ENCODE data around the gene NR3C1. TPM values are rescaled to one million over a fixed set of nuclear protein-coding genes. Genes with fewer than 3 reads are reported as not detected.
A peak's percentile ranks its signal among the peaks of the same experiment; 100 is the strongest.
"Not testable (repeated sequence)": the region's sequence is repeated elsewhere in the genome, so short reads cannot be mapped to it uniquely, and the experiment has no call there.

Gene NR3C1
- total and polyA plus RNA-seq, 7 experiments from 2014 or later: 68.0 to 140 (median 100.0) TPM

- intact Hi-C loops (cut with micrococcal nuclease): no loop called here
- CTCF ChIA-PET: no interaction called here
- Histone ChIP-seq H3K4me3 (ENCODE audit: low read length) (no peak overlapping the region), H3K27ac (ENCODE audit: low read depth, low read length) (no peak overlapping the region), H3K27me3 (ENCODE audit: control insufficient read depth in 2 of 2, insufficient read depth in 2 of 2, low read length in 2 of 2) (no peaks in the 10 kb centered on the region), H3K36me3 (ENCODE audit: control insufficient read depth in 2 of 3, insufficient read depth in 3 of 3, low read length in 3 of 3) (peaks cover 0 to 3% (median 0%) of the 10 kb centered on the region in 3 experiments), H3K9me3 (ENCODE audit: control insufficient read depth in 2 of 3, low read length in 3 of 3) (no peaks in the 10 kb centered on the region), H3K4me1 (ENCODE audit: control insufficient read depth in 2 of 2, insufficient read depth in 2 of 2, low read length in 2 of 2) (peaks cover 0 to 4% of the 10 kb centered on the region in 2 donors)
- Mint-ChIP-seq H3K27ac (no peak overlapping the region), H3K4me1 (peaks cover 16 to 66% (median 46%) of the 10 kb centered on the region in 7 donors), H3K36me3 (peaks cover 8 to 59% (median 39%) of the 10 kb centered on the region in 5 donors), H3K4me3 (no peak overlapping the region), H3K9me3 (peaks cover 0 to 16% (median 4%) of the 10 kb centered on the region in 11 donors), H3K27me3 (no peaks in the 10 kb centered on the region)
- no peak for ATAC-seq
- POLR2A ChIA-PET: interaction anchor here (0.6 kb wide), 1 partner anchor 10 kb away, joined by 3 read pairs; no protein-coding TSS in a partner anchor
- no peak for DNase-seq
Measured at GRCh38 chr5:143331956-143332355, 71.5 kb downstream of the NR3C1 start.

DNA sequence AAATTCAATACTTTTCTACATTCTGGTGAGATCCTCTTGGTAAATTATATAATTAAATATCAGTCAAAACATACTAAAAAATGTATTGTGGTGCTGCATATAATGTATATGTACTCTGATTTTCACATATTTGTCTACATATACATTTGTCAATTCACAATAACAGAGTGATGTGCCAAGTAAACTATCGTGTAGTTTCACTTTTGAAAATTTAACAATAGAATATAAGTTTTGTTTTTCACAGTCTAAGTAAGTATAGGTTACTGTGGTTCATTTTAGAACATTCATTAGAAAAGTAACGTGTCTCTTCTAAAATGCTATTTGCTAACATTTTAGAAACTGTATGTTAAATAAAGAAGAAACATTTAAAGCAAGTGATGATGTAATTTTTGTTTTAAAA, 73.6 kb downstream of the NR3C1 start:
- H3K4me1 ChIP-seq (ENCODE audit: control insufficient read depth in 2 of 2, insufficient read depth in 2 of 2, low read length in 2 of 2): peaks cover 5% of the 10 kb centered on the region in 2 donors
- Mint-ChIP-seq H3K27ac (no peak overlapping the region), H3K9me3 (peaks cover 0 to 18% (median 4%) of the 10 kb centered on the region in 11 donors), H3K4me1 (peaks cover 18 to 68% (median 48%) of the 10 kb centered on the region in 7 donors), H3K36me3 (peaks cover 10 to 58% (median 35%) of the 10 kb centered on the region in 5 donors), H3K4me3 (no peak overlapping the region), H3K27me3 (no peaks in the 10 kb centered on the region)
- H3K36me3 ChIP-seq (ENCODE audit: control insufficient read depth in 2 of 3, insufficient read depth in 3 of 3, low read length in 3 of 3): peaks cover 0 to 3% (median 0%) of the 10 kb centered on the region in 3 experiments
- intact Hi-C loops (cut with micrococcal nuclease): loop anchor here in 1 of 2 donors (2.0 kb wide), 1 partner anchor 23 kb away; no protein-coding TSS in a partner anchor
- no peak overlapping the region for H3K4me3 ChIP-seq (ENCODE audit: low read length)
- ChIA-PET CTCF (no interaction called here), POLR2A (no interaction called here)
- H3K27me3 ChIP-seq (ENCODE audit: control insufficient read depth in 2 of 2, insufficient read depth in 2 of 2, low read length in 2 of 2): no peaks in the 10 kb centered on the region
- no peak for ATAC-seq
- H3K27ac ChIP-seq (ENCODE audit: low read depth, low read length): no peak overlapping the region
- DNase-seq: no peak
- no peaks in the 10 kb centered on the region for H3K9me3 ChIP-seq (ENCODE audit: control insufficient read depth in 2 of 3, low read length in 3 of 3)

- Mint-ChIP-seq H3K27ac (peak overlapping the region in 1 of 9 donors; percentile 63), H3K4me3 (peak overlapping the region in 3 of 10 donors; percentile 35 to 60 (median 41)), H3K27me3 (no peaks in the 10 kb centered on the region), H3K4me1 (peaks cover 29 to 71% (median 55%) of the 10 kb centered on the region in 7 donors), H3K9me3 (peaks cover 0 to 18% (median 4%) of the 10 kb centered on the region in 11 donors), H3K36me3 (peaks cover 14 to 55% (median 27%) of the 10 kb centered on the region in 5 donors)
- Histone ChIP-seq H3K27ac (ENCODE audit: low read depth, low read length) (no peak overlapping the region), H3K4me3 (ENCODE audit: low read length) (no peak overlapping the region), H3K4me1 (ENCODE audit: control insufficient read depth in 2 of 2, insufficient read depth in 2 of 2, low read length in 2 of 2) (peaks cover 5% of the 10 kb centered on the region in 2 donors), H3K9me3 (ENCODE audit: control insufficient read depth in 2 of 3, low read length in 3 of 3) (no peaks in the 10 kb centered on the region), H3K36me3 (ENCODE audit: control insufficient read depth in 2 of 3, insufficient read depth in 3 of 3, low read length in 3 of 3) (peaks cover 0 to 3% (median 0%) of the 10 kb centered on the region in 3 experiments), H3K27me3 (ENCODE audit: control insufficient read depth in 2 of 2, insufficient read depth in 2 of 2, low read length in 2 of 2) (no peaks in the 10 kb centered on the region)
- intact Hi-C loops (cut with micrococcal nuclease): loop anchor here in 1 of 2 donors (2.0 kb wide), 1 partner anchor 24 kb away; no protein-coding TSS in a partner anchor
- no peak for ATAC-seq
- ChIA-PET CTCF (no interaction called here), POLR2A (no interaction called here)
- DNase-seq: no peak
Measured at GRCh38 chr5:143328589-143329220, 74.8 kb downstream of the NR3C1 start.

GRCh38 chr5:143325086-143325485, 78.4 kb downstream of the NR3C1 start:
- H3K36me3 Mint-ChIP-seq: peaks cover 14 to 57% (median 21%) of the 10 kb centered on the region in 5 donors
- H3K4me1 ChIP-seq (ENCODE audit: control insufficient read depth in 2 of 2, insufficient read depth in 2 of 2, low read length in 2 of 2): peaks cover 12 to 15% of the 10 kb centered on the region in 2 donors
- H3K27me3 Mint-ChIP-seq; H3K9me3 ChIP-seq (ENCODE audit: control insufficient read depth in 2 of 3, low read length in 3 of 3); intact Hi-C loops (cut with micrococcal nuclease); CTCF ChIA-PET; H3K27ac ChIP-seq (ENCODE audit: low read depth, low read length); ATAC-seq; H3K4me3 ChIP-seq (ENCODE audit: low read length); POLR2A ChIA-PET; H3K27me3 ChIP-seq (ENCODE audit: control insufficient read depth in 2 of 2, insufficient read depth in 2 of 2, low read length in 2 of 2); H3K36me3 ChIP-seq (ENCODE audit: control insufficient read depth in 2 of 3, insufficient read depth in 3 of 3, low read length in 3 of 3); DNase-seq: not testable (repeated sequence)
- H3K4me1 Mint-ChIP-seq: peaks cover 44 to 91% (median 77%) of the 10 kb centered on the region in 7 donors
- H3K4me3 Mint-ChIP-seq: peak overlapping the region in 1 of 10 donors; percentile 22
- peaks cover 0 to 12% (median 4%) of the 10 kb centered on the region in 11 donors for H3K9me3 Mint-ChIP-seq
- H3K27ac Mint-ChIP-seq: peak overlapping the region in 1 of 9 donors; percentile 7

DNA sequence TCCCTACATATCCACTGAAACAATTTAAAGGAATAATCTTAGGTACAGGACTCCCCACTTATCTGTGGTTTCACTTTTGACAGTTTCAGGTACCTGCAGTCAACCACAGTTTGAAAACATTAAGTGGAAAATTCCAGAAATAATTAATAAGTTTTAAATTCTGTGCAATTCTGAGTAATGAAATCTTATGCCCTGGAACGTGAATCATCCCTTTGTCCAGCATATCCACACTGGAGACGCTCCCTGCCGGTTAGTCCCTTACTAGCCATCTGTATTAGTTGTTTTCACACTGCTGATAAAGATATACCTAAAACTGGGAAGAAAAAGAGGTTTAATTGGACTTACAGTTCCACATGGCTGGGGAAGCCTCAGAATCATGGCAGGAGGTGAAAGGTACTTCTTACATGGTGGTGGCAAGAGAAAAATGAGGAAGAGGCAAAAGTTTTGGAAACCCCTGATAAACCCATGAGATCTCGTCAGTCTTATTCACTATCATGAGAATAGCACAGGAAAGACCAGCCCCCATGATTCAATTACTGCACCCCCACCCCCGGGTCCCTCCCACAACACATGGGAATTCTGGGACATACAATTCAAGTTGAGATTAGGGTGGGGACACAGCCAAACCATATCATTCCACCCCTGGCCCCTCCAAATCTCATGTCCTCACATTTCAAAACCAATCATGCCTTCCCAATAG, 80.4 kb downstream of the NR3C1 start:
- POLR2A ChIA-PET; ATAC-seq; H3K27ac ChIP-seq (ENCODE audit: low read depth, low read length); H3K36me3 ChIP-seq (ENCODE audit: control insufficient read depth in 2 of 3, insufficient read depth in 3 of 3, low read length in 3 of 3); DNase-seq; H3K4me3 ChIP-seq (ENCODE audit: low read length); CTCF ChIA-PET; H3K27me3 Mint-ChIP-seq; H3K27me3 ChIP-seq (ENCODE audit: control insufficient read depth in 2 of 2, insufficient read depth in 2 of 2, low read length in 2 of 2); H3K9me3 Mint-ChIP-seq; H3K9me3 ChIP-seq (ENCODE audit: control insufficient read depth in 2 of 3, low read length in 3 of 3); intact Hi-C loops (cut with micrococcal nuclease): not testable (repeated sequence)
- Mint-ChIP-seq H3K36me3 (peaks cover 6 to 47% (median 10%) of the 10 kb centered on the region in 5 donors), H3K4me3 (peak overlapping the region in 2 of 10 donors; percentile 25 to 26), H3K27ac (peak overlapping the region in 4 of 9 donors; percentile 4 to 90 (median 50)), H3K4me1 (peaks cover 41 to 92% (median 68%) of the 10 kb centered on the region in 7 donors)
- H3K4me1 ChIP-seq (ENCODE audit: control insufficient read depth in 2 of 2, insufficient read depth in 2 of 2, low read length in 2 of 2): peaks cover 12 to 15% of the 10 kb centered on the region in 2 donors

DNA sequence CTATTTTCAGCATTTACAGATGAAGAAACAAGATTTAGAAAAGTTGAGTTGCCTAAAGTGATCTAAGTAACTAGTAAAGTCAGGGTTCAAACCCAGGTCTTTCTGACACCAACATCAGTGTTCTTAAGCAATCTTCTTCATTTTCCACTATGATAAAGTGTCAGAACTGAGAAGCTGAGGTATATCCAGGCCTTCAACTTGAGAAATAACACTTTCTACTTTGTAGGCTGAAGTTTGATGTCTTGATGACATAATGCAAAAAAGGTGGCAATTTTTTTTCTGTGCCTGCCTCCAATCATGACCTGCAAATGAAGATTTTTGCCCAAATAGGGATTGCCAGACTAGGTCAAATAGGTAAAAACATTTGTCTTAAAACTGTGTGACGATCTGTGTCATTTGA, 81.3 kb downstream of the NR3C1 start:
- CTCF ChIA-PET: no interaction called here
- intact Hi-C loops (cut with micrococcal nuclease): no loop called here
- POLR2A ChIA-PET: no interaction called here
- peaks cover 12 to 14% of the 10 kb centered on the region in 2 donors for H3K4me1 ChIP-seq (ENCODE audit: control insufficient read depth in 2 of 2, insufficient read depth in 2 of 2, low read length in 2 of 2)
- H3K27ac ChIP-seq (ENCODE audit: low read depth, low read length): no peak overlapping the region
- H3K27me3 Mint-ChIP-seq: no peaks in the 10 kb centered on the region
- peaks cover 0 to 5% (median 0%) of the 10 kb centered on the region in 3 experiments for H3K36me3 ChIP-seq (ENCODE audit: control insufficient read depth in 2 of 3, insufficient read depth in 3 of 3, low read length in 3 of 3)
- ATAC-seq (no peak), DNase-seq (no peak)
- H3K4me1 Mint-ChIP-seq: peaks cover 41 to 88% (median 66%) of the 10 kb centered on the region in 7 donors
- no peak overlapping the region for H3K4me3 Mint-ChIP-seq
- peak overlapping the region in 1 of 9 donors; percentile 6 for H3K27ac Mint-ChIP-seq
- H3K27me3 ChIP-seq (ENCODE audit: control insufficient read depth in 2 of 2, insufficient read depth in 2 of 2, low read length in 2 of 2): no peaks in the 10 kb centered on the region
- peaks cover 0 to 2% (median 0%) of the 10 kb centered on the region in 11 donors for H3K9me3 Mint-ChIP-seq
- peaks cover 5 to 42% (median 8%) of the 10 kb centered on the region in 5 donors for H3K36me3 Mint-ChIP-seq
- H3K9me3 ChIP-seq (ENCODE audit: control insufficient read depth in 2 of 3, low read length in 3 of 3): no peaks in the 10 kb centered on the region
- no peak overlapping the region for H3K4me3 ChIP-seq (ENCODE audit: low read length)

Data from naive thymus-derived CD4-positive, alpha-beta T cell (primary cell).